Pulmonary artery endothelial cell (primary cell): ENCODE measurements around the gene KNSTRN. TPM values are rescaled to one million over a fixed set of nuclear protein-coding genes. Genes with fewer than 3 reads are reported as not detected.

Experiments
- DNase-seq: peaks from one replicate; pipeline ENCODE4 v3.0.0-alpha.2; 2011; ENCODE audit warnings: low read depth, low spot score
- total RNA-seq: library from RNA; depleted of rRNA; stranded (reverse); fragments of >200 nt; gene quantifications from 2 replicates; pipeline ENCODE4 v1.2.3, GENCODE V29; 2014

KNSTRN gene
- total RNA-seq = 48.5 and 96.0 TPM in 2 replicates

GRCh38 chr15:40382580-40383456, at the start of gene KNSTRN:
KNSTRN (plus strand) TSS chr15:40382721; CDS start chr15:40382836, 115 bp downstream.
- peak; percentile 66 for DNase-seq

- peak; percentile 95 for DNase-seq
These were observed 48.5 kb upstream of the KNSTRN start for GRCh38 chr15:40333922-40334492.

GRCh38 chr15:40334541-40334940, 48.0 kb upstream of the KNSTRN start:
- no peak for DNase-seq

- no peak for DNase-seq
These were observed 47.4 kb upstream of the KNSTRN start for GRCh38 chr15:40334941-40335795.

GRCh38 chr15:40335938-40336743, 46.4 kb upstream of the KNSTRN start:
- DNase-seq = no peak

- no peak for DNase-seq
These were observed 45.8 kb upstream of the KNSTRN start for GRCh38 chr15:40336744-40337122.

- no peak for DNase-seq
These were observed 44.9 kb upstream of the KNSTRN start for GRCh38 chr15:40337597-40337996.

- no peak for DNase-seq
These were observed 44.4 kb upstream of the KNSTRN start for GRCh38 chr15:40338041-40338657.

GRCh38 chr15:40338921-40339620, 43.5 kb upstream of the KNSTRN start:
- no peak for DNase-seq

- DNase-seq = no peak
These were observed 42.9 kb upstream of the KNSTRN start for GRCh38 chr15:40339621-40339945.

- no peak for DNase-seq
These were observed 42.3 kb upstream of the KNSTRN start for GRCh38 chr15:40340038-40340739.

- DNase-seq = no peak
These were observed 41.7 kb upstream of the KNSTRN start, which contains the start of gene CCDC9B for GRCh38 chr15:40340740-40341400. CCDC9B (minus strand) TSS chr15:40340939; CDS start chr15:40340819, 120 bp downstream.

GRCh38 chr15:40342416-40343320, 39.9 kb upstream of the KNSTRN start:
- no peak for DNase-seq

- peak; percentile 86 for DNase-seq
These were observed 39.0 kb upstream of the KNSTRN start for GRCh38 chr15:40343512-40343911.

- DNase-seq = no peak
These were observed 38.3 kb upstream of the KNSTRN start for GRCh38 chr15:40344217-40344616.

GRCh38 chr15:40344631-40345120, 37.8 kb upstream of the KNSTRN start:
- DNase-seq = no peak

- no peak for DNase-seq
These were observed 37.2 kb upstream of the KNSTRN start for GRCh38 chr15:40345225-40345866.
